ENCODE results near the gene CPT1A. TPM values are rescaled to one million over a fixed set of nuclear protein-coding genes. Genes with fewer than 3 reads are reported as not detected.
A peak's percentile ranks its signal among the peaks of the same experiment; 100 is the strongest.

Gene CPT1A
- total RNA-seq, 1 experiment from 2014 or later = 153 TPM

GRCh38 chr11:68804786-68805185, 36.9 kb downstream of the CPT1A start:
- in situ Hi-C loops (cut with HindIII; ENCODE audit: low pct_unique_long_range_greater_than_20kb, low sequenced_read_pairs) = no loop called here
- DNase-seq (ENCODE audit: low read depth, low spot score) (no peak), ATAC-seq (peak; percentile 66; the same call in 1 of the 2 replicates)
- H3K27ac ChIP-seq (ENCODE audit: low read length) = no peak overlapping the region
- H3K4me3 ChIP-seq (ENCODE audit: low read depth in 2 of 2, low read length in 2 of 2) = no peak overlapping the region
- H3K4me1 ChIP-seq (ENCODE audit: control insufficient read depth, insufficient read depth, low read length) = no peaks in the 10 kb centered on the region
- intact Hi-C loops (cut with micrococcal nuclease; ENCODE audit: unreplicated experiment) = no loop called here
- ChIA-PET CTCF (no interaction called here), POLR2A (no interaction called here)
- H3K27me3 ChIP-seq (ENCODE audit: control insufficient read depth, insufficient read depth, low read length) = no peaks in the 10 kb centered on the region
- H3K9me3 ChIP-seq (ENCODE audit: control insufficient read depth, insufficient read depth, low read depth, low read length) = no peaks in the 10 kb centered on the region
- TF ChIP-seq TCF7L2 (IDR thresholded peaks at IDR 0.05; ENCODE audit: low read depth, low read length) (no peak), CTCF (IDR thresholded peaks at IDR 0.05) (no peak), REST (IDR thresholded peaks at IDR 0.05; ENCODE audit: insufficient read depth in 1 of 2, low read depth in 2 of 2, low read length in 1 of 2) (no peak)
- no TSS peak for BruUV-seq (replicated peaks)
- H3K36me3 ChIP-seq (ENCODE audit: control insufficient read depth, insufficient read depth, low read length) = peaks cover 6% of the 10 kb centered on the region; the same call in 1 of the 2 replicates

- no peak for ATAC-seq
- no TSS peak for BruUV-seq (replicated peaks)
- Histone ChIP-seq H3K4me3 (ENCODE audit: low read depth in 2 of 2, low read length in 2 of 2) (no peak overlapping the region), H3K27me3 (ENCODE audit: control insufficient read depth, insufficient read depth, low read length) (no peaks in the 10 kb centered on the region), H3K9me3 (ENCODE audit: control insufficient read depth, insufficient read depth, low read depth, low read length) (no peaks in the 10 kb centered on the region), H3K36me3 (ENCODE audit: control insufficient read depth, insufficient read depth, low read length) (peaks cover 6% of the 10 kb centered on the region; the same call in 1 of the 2 replicates), H3K4me1 (ENCODE audit: control insufficient read depth, insufficient read depth, low read length) (no peaks in the 10 kb centered on the region), H3K27ac (ENCODE audit: low read length) (no peak overlapping the region)
- no peak for DNase-seq (ENCODE audit: low read depth, low spot score)
- in situ Hi-C loops (cut with HindIII; ENCODE audit: low pct_unique_long_range_greater_than_20kb, low sequenced_read_pairs) = no loop called here
- intact Hi-C loops (cut with micrococcal nuclease; ENCODE audit: unreplicated experiment) = no loop called here
- TF ChIP-seq REST (IDR thresholded peaks at IDR 0.05; ENCODE audit: insufficient read depth in 1 of 2, low read depth in 2 of 2, low read length in 1 of 2) (no peak), CTCF (IDR thresholded peaks at IDR 0.05) (no peak), POLR2AphosphoS5 (IDR thresholded peaks at IDR 0.05; ENCODE audit: low read depth, low read length) (no peak), SIN3A (IDR thresholded peaks at IDR 0.05; ENCODE audit: borderline replicate concordance, insufficient read depth, low read depth, low read length) (no peak)
- ChIA-PET CTCF (interaction anchor here (0.7 kb wide), 1 partner anchor 865 kb away, joined by 3 read pairs; no protein-coding TSS in a partner anchor), POLR2A (interaction anchor here (0.6 kb wide), 1 partner anchor 21 kb away, joined by 3 read pairs; no protein-coding TSS in a partner anchor)
Measured at GRCh38 chr11:68803766-68804165, 38.0 kb downstream of the CPT1A start.
